Measurements from ENCODE around the gene MIF4GD. TPM values are rescaled to one million over a fixed set of nuclear protein-coding genes. Genes with fewer than 3 reads are reported as not detected.

MIF4GD gene
- total and polyA plus RNA-seq, 10 of the 15 experiments (the other 5 are each of a cell fraction or from before 2014, with no cell fraction given), result 22.8 to 96.2 (median 60.1) TPM

DNA sequence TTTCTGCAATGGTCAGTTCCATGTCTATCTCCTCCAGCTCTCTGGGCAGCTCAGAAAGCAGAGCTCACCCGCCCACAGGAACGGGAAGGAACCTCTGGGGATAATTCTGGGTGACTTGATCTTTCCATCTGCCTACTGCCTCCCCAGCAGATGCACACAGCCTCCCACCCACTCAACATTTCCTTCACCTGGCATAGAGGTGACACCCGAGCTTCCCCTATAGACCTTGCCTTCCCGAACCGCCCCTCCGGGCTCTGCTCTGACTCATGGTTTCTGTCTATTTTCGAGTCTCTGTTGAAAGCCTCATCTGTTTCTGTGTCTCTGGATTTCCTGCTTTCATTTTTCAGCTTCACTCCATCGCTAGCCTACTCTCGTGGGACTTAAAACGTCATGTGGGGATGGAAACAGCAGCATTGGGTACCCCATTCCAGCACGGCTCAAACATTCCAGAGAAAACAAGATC lies 21.0 kb downstream of the MIF4GD start (continued):
- TF ChIP-seq, protein P1, sequence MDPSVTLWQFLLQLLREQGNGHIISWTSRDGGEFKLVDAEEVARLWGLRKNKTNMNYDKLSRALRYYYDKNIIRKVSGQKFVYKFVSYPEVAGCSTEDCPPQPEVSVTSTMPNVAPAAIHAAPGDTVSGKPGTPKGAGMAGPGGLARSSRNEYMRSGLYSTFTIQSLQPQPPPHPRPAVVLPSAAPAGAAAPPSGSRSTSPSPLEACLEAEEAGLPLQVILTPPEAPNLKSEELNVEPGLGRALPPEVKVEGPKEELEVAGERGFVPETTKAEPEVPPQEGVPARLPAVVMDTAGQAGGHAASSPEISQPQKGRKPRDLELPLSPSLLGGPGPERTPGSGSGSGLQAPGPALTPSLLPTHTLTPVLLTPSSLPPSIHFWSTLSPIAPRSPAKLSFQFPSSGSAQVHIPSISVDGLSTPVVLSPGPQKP (IDR thresholded peaks at IDR 0.05; ENCODE audit: low read depth, low read length), result no peak
- TF ChIP-seq NFXL1 (IDR thresholded peaks at IDR 0.05; ENCODE audit: borderline replicate concordance) (no peak), RAD51 (IDR thresholded peaks at IDR 0.05) (no peak), PAX8 (IDR thresholded peaks at IDR 0.05) (no peak), CREM (IDR thresholded peaks at IDR 0.05; ENCODE audit: low read depth) (peak; percentile 85), RCOR1 (conservative IDR thresholded peaks at IDR 0.05; ENCODE audit: low read depth, low read length) (no peak), SIX5 (IDR thresholded peaks at IDR 0.05; ENCODE audit: low read depth, low read length, severe bottlenecking) (no peak), CBX5 (IDR thresholded peaks at IDR 0.05; ENCODE audit: low read depth) (no peak), MTA3 (IDR thresholded peaks at IDR 0.05; ENCODE audit: borderline replicate concordance, low read length) (no peak), WRNIP1 (IDR thresholded peaks at IDR 0.05; ENCODE audit: borderline replicate concordance, low read depth, low read length) (no peak), SREBF2 (IDR thresholded peaks at IDR 0.05; ENCODE audit: low read length) (no peak), SMAD5 (IDR thresholded peaks at IDR 0.05; ENCODE audit: low read depth) (no peak), HCFC1 (IDR thresholded peaks at IDR 0.05; ENCODE audit: low read length) (no peak), PML (IDR thresholded peaks at IDR 0.05; ENCODE audit: low read length) (no peak), HDGF (IDR thresholded peaks at IDR 0.05) (no peak), BCL11A (IDR thresholded peaks at IDR 0.05; ENCODE audit: low read depth, low read length) (no peak), TARDBP (IDR thresholded peaks at IDR 0.05; ENCODE audit: borderline replicate concordance) (no peak), ZNF274 (IDR thresholded peaks at IDR 0.05; ENCODE audit: insufficient read depth, insufficient read length) (no peak)
- TF ChIP-seq, protein P2, sequence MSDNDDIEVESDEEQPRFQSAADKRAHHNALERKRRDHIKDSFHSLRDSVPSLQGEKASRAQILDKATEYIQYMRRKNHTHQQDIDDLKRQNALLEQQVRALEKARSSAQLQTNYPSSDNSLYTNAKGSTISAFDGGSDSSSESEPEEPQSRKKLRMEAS (IDR thresholded peaks at IDR 0.05; ENCODE audit: low read depth, low read length), result no peak
- TF ChIP-seq, protein P3, sequence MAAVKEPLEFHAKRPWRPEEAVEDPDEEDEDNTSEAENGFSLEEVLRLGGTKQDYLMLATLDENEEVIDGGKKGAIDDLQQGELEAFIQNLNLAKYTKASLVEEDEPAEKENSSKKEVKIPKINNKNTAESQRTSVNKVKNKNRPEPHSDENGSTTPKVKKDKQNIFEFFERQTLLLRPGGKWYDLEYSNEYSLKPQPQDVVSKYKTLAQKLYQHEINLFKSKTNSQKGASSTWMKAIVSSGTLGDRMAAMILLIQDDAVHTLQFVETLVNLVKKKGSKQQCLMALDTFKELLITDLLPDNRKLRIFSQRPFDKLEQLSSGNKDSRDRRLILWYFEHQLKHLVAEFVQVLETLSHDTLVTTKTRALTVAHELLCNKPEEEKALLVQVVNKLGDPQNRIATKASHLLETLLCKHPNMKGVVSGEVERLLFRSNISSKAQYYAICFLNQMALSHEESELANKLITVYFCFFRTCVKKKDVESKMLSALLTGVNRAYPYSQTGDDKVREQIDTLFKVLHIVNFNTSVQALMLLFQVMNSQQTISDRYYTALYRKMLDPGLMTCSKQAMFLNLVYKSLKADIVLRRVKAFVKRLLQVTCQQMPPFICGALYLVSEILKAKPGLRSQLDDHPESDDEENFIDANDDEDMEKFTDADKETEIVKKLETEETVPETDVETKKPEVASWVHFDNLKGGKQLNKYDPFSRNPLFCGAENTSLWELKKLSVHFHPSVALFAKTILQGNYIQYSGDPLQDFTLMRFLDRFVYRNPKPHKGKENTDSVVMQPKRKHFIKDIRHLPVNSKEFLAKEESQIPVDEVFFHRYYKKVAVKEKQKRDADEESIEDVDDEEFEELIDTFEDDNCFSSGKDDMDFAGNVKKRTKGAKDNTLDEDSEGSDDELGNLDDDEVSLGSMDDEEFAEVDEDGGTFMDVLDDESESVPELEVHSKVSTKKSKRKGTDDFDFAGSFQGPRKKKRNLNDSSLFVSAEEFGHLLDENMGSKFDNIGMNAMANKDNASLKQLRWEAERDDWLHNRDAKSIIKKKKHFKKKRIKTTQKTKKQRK (IDR thresholded peaks at IDR 0.05; ENCODE audit: low read depth, low read length), result no peak
- TF ChIP-seq, protein P4, sequence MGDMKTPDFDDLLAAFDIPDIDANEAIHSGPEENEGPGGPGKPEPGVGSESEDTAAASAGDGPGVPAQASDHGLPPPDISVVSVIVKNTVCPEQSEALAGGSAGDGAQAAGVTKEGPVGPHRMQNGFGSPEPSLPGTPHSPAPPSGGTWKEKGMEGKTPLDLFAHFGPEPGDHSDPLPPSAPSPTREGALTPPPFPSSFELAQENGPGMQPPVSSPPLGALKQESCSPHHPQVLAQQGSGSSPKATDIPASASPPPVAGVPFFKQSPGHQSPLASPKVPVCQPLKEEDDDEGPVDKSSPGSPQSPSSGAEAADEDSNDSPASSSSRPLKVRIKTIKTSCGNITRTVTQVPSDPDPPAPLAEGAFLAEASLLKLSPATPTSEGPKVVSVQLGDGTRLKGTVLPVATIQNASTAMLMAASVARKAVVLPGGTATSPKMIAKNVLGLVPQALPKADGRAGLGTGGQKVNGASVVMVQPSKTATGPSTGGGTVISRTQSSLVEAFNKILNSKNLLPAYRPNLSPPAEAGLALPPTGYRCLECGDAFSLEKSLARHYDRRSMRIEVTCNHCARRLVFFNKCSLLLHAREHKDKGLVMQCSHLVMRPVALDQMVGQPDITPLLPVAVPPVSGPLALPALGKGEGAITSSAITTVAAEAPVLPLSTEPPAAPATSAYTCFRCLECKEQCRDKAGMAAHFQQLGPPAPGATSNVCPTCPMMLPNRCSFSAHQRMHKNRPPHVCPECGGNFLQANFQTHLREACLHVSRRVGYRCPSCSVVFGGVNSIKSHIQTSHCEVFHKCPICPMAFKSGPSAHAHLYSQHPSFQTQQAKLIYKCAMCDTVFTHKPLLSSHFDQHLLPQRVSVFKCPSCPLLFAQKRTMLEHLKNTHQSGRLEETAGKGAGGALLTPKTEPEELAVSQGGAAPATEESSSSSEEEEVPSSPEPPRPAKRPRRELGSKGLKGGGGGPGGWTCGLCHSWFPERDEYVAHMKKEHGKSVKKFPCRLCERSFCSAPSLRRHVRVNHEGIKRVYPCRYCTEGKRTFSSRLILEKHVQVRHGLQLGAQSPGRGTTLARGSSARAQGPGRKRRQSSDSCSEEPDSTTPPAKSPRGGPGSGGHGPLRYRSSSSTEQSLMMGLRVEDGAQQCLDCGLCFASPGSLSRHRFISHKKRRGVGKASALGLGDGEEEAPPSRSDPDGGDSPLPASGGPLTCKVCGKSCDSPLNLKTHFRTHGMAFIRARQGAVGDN (IDR thresholded peaks at IDR 0.05), result no peak
- TF ChIP-seq, protein P5, sequence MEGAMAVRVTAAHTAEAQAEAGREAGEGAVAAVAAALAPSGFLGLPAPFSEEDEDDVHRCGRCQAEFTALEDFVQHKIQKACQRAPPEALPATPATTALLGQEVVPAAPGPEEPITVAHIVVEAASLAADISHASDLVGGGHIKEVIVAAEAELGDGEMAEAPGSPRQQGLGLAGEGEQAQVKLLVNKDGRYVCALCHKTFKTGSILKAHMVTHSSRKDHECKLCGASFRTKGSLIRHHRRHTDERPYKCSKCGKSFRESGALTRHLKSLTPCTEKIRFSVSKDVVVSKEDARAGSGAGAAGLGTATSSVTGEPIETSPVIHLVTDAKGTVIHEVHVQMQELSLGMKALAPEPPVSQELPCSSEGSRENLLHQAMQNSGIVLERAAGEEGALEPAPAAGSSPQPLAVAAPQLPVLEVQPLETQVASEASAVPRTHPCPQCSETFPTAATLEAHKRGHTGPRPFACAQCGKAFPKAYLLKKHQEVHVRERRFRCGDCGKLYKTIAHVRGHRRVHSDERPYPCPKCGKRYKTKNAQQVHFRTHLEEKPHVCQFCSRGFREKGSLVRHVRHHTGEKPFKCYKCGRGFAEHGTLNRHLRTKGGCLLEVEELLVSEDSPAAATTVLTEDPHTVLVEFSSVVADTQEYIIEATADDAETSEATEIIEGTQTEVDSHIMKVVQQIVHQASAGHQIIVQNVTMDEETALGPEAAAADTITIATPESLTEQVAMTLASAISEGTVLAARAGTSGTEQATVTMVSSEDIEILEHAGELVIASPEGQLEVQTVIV (IDR thresholded peaks at IDR 0.05; ENCODE audit: borderline replicate concordance, partially characterized antibody), result no peak
